Stimulated activated CD4-positive, alpha-beta T cell treated with anti-CD3 and anti-CD28 coated beads, Interleukin-15, amount 100 ng/mL, for 48 hours (primary cell): ENCODE measurements around the gene SEC16B.

Experiments
- DNase-seq, 2 donors: peaks; one replicate each; pipeline ENCODE4 v3.0.0-alpha.2; 2020; ENCODE audit warnings: low read depth in 2 of 2

The SEC16B gene

GRCh38 chr1:177937931-177938330, 31.9 kb downstream of the SEC16B start:
- DNase-seq: no peak

GRCh38 chr1:177937174-177937770, 32.6 kb downstream of the SEC16B start:
- no peak for DNase-seq

GRCh38 chr1:177935638-177936415, 34.0 kb downstream of the SEC16B start:
- no peak for DNase-seq

GRCh38 chr1:177934927-177935326, 34.9 kb downstream of the SEC16B start:
- no peak for DNase-seq

GRCh38 chr1:177934461-177934860, 35.4 kb downstream of the SEC16B start:
- no peak for DNase-seq

GRCh38 chr1:177933881-177934280, 36.0 kb downstream of the SEC16B start:
- no peak for DNase-seq

GRCh38 chr1:177932123-177932522, 37.7 kb downstream of the SEC16B start:
- no peak for DNase-seq

- DNase-seq: no peak
Observed at GRCh38 chr1:177928952-177929351, 40.9 kb downstream of the SEC16B start.

- no peak for DNase-seq
Observed at GRCh38 chr1:177928194-177928593, 41.7 kb downstream of the SEC16B start.

GRCh38 chr1:177927021-177927596, 42.7 kb downstream of the SEC16B start:
- DNase-seq: no peak

GRCh38 chr1:177926201-177926600, 43.7 kb downstream of the SEC16B start:
- DNase-seq: no peak

- no peak for DNase-seq
Observed at GRCh38 chr1:177925006-177925405, 44.9 kb downstream of the SEC16B start.

GRCh38 chr1:177923441-177923840, 46.4 kb downstream of the SEC16B start:
- no peak for DNase-seq

GRCh38 chr1:177922209-177922608, 47.6 kb downstream of the SEC16B start:
- no peak for DNase-seq

GRCh38 chr1:177921590-177921989, 48.3 kb downstream of the SEC16B start:
- DNase-seq: no peak

GRCh38 chr1:177920091-177920490, 49.8 kb downstream of the SEC16B start:
- DNase-seq: no peak

- DNase-seq: no peak
Observed at GRCh38 chr1:177915641-177916040, 54.2 kb downstream of the SEC16B start.

GRCh38 chr1:177914603-177915002, 55.3 kb downstream of the SEC16B start:
- DNase-seq: no peak

- no peak for DNase-seq
Observed at GRCh38 chr1:177913762-177914540, 55.9 kb downstream of the SEC16B start.

- no peak for DNase-seq
Observed at GRCh38 chr1:177912991-177913390, 56.9 kb downstream of the SEC16B start.

- no peak for DNase-seq
Observed at GRCh38 chr1:177909416-177909815, 60.4 kb downstream of the SEC16B start.

- DNase-seq: no peak
Observed at GRCh38 chr1:177907000-177907399, 62.9 kb downstream of the SEC16B start.
